Measurements from ENCODE around the gene LRRC73.
"Not testable (repeated sequence)": the region's sequence is repeated elsewhere in the genome, so short reads cannot be mapped to it uniquely, and the experiment has no call there.

Gene LRRC73

DNA sequence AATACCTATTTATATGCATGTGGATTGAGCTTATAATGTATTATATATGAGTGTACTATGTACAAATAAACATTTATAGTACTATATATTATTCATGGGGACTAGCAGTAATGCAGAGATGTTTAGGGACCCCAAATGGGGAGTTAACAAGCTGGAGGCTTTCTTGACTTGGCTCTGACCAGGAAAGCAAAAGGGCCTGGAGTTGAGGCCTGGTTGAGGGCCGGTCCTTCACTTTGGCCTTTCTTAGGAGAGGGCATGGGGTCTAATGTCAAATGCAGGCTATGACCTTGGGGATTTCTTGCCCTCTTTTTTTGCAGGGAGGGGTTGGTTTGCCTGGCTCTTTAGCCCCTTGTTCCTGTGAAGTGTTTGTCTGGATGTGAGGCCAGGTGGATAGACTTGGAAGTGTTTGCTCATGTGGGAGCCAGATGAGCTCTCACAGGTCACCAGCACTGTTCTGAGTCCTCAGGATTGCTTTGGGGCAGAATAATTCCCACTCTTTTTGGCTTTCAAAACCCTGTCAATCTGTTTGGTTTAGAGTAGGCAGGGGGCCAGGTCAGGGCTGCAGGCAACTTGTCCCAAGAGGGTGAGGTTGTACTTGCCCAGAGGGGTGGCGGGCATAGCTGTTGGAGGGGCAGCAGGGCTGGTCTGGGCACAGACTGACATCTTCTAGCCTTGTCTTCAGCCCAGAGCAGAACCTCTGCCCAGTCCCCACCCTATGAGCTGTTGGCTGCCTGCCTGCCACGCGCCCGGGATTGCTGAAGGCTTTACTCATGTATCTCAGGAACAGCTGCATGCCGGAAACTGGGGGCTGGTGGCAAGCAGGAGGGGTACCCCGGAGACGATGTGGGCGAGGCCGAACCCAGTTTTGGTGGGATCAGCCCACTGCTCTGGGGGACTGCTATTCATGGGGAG lies 18.1 kb downstream of the LRRC73 start:
- no peak for DNase-seq

DNA sequence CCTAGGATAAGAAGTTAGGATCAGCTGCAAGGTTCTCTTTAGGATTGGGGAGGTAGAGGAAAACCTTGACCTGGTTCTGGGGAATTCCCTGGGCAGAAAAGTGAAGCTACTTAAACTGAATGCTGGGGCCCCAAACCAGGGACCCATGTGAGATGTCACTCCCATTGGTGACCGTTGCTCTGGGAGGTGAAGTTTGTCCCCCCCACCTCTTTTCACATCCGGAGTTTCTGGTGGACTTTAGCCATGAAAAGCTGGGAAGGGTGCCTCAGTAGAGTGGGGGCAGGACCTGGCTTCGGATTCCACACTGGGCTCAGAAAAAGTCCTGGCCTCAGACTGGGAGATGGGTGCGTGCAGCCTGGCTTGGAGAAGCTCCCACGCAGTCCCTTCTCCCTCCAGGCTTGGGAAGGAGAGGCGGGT lies 19.6 kb downstream of the LRRC73 start:
- no peak for DNase-seq

- no peak for DNase-seq
These were observed 20.7 kb downstream of the LRRC73 start for GRCh38 chr6:43489277-43490072.

GRCh38 chr6:43488667-43489276 lies 21.4 kb downstream of the LRRC73 start:
- no peak for DNase-seq

- DNase-seq: no peak
These were observed 28.4 kb downstream of the LRRC73 start for GRCh38 chr6:43481591-43482236.

DNA sequence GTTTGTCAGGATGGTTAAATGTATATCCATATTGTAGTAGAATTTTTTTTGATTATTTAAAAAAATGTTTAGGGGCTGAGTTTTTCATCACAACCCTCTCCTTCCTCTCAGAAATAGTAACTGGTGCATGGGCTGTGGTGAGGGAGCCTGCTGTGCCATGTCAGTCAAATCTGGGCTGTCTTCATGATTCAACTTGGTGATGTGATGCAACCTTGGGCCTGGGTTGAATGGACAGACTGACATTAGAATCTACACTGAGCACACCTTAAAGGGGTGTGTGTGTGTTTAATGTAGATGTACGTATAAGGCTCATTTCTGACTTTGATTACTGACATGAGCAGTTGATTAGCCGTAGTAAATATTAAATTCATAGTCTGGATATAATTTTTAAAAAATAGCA lies 29.1 kb downstream of the LRRC73 start:
- DNase-seq: no peak

DNA sequence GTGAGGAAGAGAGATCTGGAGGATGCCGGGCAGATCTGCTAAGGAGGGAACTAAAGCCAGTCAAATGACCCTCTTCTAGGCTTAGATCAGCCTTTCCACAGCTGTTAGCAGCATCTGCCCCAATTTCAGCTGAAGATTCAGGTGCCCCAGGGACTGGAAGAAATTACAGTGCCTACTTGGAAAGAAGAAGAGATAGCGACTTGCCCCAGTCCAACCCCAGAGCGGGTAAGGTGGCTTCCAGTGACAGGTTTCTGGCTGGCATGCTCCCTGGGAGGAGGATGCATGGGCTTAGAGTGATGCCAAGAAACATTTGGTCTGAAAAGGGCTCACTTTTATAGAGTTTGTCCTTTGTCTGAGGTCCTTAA lies 32.2 kb downstream of the LRRC73 start:
- peak in 2 of 6 experiments; percentile 9 to 51 for DNase-seq

DNA sequence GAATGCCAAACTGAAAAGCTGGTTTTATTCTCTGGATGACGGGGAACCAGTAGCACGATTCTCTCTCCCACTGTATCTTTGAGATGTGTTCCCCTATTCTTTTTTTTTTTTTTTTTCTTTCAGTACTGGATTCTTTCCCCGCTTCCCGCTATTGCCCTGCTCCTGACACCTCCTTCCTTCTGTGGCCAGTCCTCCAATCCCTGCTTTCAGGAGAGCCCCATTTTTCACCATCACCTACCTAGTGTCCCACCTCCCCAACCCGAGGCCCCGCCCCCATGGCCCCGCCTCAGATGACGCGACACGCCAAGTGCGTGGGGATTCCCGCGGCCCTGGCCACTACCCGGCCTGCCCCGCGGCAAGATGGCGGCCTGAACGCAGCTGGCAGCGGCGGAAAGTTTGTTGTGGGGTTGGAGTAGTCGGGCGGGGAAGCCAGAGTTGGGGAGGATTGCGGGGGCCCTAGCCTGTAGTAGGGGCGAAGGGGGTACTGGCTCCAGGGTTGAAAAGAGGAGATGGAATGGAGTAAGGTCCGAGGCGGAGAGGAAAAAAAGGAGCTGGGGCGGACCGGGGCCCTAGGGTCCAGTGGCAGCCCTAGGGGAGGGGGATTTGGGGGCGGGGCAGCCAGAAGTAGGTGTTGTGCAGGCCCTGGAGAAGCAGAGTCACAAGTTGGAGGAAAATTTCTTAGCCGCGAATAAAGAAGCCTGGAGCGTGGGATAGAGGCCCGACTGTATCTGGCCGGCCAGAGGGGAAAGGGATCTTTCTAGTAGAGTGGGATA lies 32.7 kb downstream of the LRRC73 start, which contains the start of gene TJAP1:
TJAP1 (plus strand) TSS at position 336 of the 773 bp plus-strand sequence. CDS start 21,432 bp downstream, outside the sequence.
- peak; percentile 84 to 96 (median 94) for DNase-seq

- peak in 2 of 6 experiments; percentile 12 to 26 for DNase-seq
These were observed 33.4 kb downstream of the LRRC73 start for GRCh38 chr6:43476746-43477145.

DNA sequence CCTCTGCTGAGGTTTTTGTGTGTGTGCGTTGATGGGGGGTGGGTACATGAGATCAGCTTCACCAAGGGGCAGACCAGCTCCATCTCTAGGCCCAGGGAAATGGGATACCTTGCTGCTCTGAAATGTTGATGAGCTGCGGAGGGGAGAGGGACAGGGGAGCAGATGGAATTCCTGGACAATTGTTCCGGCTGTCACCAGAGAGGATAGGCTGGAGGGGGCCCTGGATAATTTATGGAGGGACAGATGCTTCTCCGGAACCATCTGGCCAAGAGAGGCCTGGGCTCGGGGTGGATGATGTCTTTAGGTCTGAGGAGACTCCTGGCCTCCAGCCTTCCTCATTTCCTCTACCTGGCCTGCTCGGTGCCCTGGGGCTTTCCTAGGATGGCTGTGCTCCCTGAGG lies 34.6 kb downstream of the LRRC73 start:
- no peak for DNase-seq

DNA sequence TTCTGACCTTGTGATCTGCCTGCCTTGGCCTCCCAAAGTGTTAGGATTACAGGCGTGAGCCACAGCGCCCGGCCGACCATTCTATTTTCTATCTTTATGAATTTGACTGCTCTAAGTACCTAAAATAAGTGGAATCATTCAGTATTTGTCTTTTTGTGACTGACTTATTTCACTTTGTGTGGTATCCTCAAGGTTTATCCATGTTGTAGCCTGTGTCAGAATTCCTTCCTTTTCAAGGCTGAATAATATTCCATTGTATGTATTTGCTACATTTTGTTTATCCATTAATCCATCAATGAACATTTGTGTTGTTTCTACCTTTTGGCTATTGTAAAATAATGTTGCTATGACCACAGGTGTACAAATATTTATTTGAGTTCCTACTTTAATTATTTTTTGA lies 37.6 kb downstream of the LRRC73 start:
- DNase-seq: no peak

DNA sequence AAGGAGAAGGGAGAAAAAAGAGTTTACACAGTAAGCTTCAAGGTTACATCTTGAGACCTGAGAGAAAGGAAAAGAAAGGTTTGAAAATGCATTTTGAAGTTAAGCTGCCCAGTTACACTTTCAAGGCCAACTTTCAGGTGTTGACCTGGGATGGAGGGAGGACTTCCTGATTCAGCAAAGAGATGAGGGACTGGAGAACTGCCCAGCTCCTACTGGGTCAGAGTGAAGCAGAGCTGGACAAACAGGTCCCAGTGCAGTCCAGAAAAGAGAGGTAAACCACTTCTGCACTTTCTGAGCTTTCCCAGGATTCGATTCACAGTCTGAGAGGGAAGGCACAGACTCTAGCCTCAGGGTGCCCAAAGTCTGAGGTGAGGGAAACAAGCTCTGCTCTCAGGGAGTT lies 38.7 kb downstream of the LRRC73 start:
- DNase-seq: no peak

GRCh38 chr6:43469947-43470346 lies 40.2 kb downstream of the LRRC73 start:
- no peak for DNase-seq

- no peak for DNase-seq
These were observed 41.1 kb downstream of the LRRC73 start for GRCh38 chr6:43468748-43469681.

GRCh38 chr6:43468240-43468639 lies 41.9 kb downstream of the LRRC73 start:
- DNase-seq: no peak

DNA sequence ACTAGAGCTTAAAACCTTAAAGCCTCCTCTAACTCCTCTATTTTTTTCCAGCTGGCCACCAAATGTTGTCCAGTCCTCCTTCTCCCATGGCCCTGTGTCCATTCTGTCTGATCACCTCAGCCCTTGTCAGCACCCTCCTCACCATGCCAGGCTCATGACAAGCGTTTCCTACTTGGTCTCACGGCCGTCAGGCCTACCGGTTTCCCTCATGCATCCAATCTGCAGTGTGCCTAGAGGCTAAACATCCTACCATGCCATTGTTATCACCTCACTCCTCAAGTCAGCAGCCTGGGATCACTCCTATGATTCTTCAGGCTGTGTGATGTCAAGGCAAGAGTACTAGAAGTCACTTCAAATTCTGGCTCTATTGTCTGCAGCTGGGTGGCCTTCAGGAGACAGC lies 42.4 kb downstream of the LRRC73 start:
- no peak for DNase-seq

DNA sequence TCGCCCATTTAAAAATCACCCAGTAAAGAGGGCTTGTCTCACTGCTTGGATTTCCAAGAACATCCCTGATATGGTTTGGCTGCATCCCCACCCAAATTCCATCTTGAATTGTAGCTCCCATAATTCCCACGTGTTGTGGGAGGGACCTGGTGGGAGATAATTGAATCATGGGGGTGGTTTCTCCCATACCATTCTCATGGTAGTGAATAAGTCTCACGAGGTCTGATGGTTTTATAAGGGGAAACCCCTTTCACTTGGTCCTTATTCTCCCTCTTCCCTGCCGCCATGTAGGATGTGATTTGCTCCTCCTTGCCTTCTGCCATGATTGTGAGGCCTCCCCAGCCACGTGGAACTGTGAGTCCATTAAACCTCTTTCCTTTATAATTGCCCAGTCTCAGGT lies 42.9 kb downstream of the LRRC73 start:
- DNase-seq: not testable (repeated sequence)

DNA sequence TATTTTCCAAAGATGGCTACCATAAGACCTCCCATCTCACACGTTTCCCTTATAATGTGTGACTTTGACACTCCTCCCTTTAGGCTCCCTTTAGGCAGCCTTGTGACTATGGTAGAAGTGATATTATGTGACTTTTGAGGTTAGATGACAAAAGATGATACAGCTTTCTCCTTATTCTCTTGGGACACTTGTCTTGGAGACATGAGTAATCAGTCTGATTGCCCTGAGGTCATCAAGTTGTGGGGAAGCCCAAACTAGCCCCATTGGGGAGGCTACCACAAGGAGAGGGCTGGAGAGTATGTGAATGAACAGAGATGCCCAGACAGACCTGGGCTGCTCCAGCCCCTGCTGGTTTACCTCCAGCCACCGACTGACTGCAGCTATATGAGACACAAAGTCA lies 44.2 kb downstream of the LRRC73 start:
- no peak for DNase-seq

DNA sequence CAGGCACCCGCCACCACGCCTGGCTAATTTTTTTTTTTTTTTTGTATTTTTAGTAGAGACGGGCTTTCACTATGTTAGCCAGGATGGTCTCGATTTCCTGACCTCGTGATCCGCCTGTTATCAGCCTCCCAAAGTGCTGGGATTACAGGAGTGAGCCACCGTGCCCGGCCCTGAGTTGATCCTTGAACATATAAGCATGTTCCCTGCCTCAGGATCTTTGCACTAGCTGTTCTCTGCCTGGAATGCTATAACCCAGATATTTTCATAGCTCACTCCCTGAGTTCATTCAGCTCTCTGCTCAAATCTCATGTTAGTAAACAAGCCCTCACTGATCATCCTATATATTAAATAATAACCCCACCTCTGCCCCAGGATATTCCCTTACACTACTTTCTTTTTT lies 45.8 kb downstream of the LRRC73 start:
- DNase-seq: no peak

DNA sequence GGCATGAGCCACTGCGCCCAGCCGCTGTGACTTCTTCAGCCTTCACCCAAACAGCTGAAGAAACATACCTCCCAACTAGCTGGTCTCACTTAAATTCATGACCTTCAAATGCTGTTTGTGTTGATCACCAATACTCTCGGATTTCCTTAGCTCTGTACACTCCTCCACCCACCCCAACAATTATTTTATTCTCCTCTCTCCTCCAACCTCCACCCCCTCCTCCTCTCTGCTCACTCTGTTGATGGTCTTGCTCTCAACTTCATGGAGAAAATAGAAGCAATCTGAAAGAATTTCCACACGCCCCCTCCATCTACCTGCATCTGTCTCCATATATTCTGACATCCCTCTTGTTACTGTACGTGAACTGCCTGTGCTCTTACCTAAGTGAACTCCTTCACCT lies 48.2 kb downstream of the LRRC73 start:
- DNase-seq: no peak

GRCh38 chr6:43460032-43460431 lies 50.1 kb downstream of the LRRC73 start:
- no peak for DNase-seq
